A204.1 (cell line): Measurements from ENCODE around the gene SLCO3A1.
"Not testable (repeated sequence)": the region's sequence is repeated elsewhere in the genome, so short reads cannot be mapped to it uniquely, and the experiment has no call there.

Source experiments
- FAIRE-seq: peaks from 2 replicates; lab custom pipeline; 2012; peaks lifted over from hg19 to GRCh38; lab: Jason Lieb, UNC

SLCO3A1 gene

DNA sequence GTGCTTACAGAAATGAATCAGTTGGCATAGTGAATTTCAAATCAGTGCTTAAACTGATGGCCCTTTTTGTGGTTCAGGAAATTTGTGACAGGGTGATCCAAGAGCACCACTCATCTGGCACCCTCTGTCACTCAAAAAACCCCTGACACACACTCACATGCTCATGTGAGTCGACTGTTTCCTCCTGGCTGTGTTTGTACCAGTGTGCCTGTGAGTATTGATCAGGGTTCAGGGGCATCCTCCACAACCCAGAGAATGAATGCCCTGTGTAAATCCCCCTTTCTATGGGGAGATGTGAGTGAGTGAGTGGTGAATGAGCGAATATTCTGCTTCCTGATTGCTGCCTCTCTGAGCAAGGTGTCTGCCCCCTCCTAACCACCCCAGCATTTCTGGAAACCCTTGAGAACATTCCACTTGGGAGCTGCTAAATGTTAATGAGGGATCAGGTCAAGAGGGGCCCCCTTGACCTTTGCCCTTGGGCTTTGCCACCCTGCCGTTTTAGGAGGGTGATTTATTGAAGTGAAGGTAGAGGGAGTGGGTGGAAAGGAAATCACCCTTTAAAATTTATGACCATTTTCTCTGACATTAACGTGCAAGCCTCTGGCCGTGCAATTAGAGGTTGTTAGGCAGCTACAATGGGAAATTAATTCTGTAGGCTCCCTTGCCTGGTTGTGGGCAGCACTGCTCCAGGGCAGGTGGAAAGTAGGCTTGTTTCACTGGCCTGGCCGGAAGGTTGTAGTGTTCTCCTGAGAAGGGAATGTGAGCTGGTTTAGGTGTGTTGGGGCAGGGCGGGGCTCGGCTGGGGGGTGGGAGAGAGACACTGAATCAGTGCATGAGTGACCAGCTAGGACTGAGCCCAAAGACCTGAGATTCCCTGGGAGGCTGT is 87.2 kb downstream of the SLCO3A1 start:
- FAIRE-seq, result no peak

DNA sequence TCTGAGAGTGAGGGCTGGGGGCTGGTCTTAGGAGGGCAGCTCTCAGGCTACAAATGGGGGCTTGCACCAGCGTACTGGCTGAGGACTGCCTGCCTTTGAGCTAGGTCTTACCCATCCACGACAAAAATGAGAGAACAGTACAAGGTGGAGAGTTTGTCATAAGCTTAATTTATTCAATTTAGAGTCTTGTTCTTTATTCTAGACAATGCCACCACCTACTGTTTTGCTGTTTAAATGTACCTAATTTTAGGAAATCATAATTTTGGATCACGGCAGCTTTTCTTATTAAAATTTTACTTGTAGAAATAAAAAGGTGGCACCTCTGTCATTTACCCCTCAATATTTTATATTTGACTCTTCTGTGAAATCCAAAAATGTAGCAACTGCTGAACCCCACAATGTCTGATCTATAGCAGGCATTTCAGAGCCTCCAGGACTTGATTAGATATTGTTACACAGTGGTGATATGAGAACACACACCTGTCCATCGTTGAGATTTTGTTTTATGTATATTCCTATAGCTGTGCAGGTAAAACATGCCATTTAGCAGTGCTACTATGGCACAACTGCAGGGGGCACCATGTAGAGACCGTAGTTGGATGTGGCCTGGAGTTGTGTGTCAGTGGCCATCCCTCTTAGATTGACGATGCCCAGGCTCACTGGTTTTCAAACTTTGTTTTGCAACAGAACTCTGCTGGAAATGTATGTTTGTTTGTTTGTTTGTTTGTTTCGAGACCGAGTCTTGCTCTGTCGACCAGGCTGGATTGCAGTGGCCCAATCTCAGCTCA is 88.6 kb downstream of the SLCO3A1 start:
- FAIRE-seq, result no peak

DNA sequence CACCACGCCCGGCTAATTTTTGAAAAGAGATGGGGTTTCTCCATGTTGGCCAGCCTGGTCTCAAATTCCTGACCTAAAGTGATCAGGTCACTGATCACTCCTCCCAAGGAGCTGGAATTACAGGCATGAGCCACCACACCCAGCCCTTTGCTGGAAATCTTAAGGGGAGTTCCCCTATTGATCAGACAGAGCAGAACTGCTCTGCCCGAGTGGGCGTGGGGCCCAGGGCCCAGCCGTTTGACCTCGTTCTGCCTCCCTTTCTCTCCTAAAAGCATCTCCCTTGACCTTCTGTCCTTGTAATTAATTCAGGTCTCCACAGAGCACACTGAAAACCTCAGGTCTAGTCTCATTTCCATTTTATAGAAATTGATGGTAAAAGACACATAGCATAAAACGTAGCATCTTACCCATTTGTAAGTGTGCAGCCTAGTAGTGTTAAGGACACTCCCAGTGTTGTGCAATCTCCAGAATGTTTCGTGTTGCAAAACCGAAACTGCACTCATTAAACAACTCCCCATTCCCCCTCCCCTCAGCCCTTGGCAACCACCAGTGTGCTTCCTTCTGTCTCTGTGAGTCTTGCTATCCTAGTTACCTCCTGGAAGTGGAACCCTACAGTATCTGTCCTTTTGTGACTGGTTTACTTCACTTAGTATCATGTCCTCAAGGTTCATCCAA is 89.3 kb downstream of the SLCO3A1 start:
- no peak for FAIRE-seq

DNA sequence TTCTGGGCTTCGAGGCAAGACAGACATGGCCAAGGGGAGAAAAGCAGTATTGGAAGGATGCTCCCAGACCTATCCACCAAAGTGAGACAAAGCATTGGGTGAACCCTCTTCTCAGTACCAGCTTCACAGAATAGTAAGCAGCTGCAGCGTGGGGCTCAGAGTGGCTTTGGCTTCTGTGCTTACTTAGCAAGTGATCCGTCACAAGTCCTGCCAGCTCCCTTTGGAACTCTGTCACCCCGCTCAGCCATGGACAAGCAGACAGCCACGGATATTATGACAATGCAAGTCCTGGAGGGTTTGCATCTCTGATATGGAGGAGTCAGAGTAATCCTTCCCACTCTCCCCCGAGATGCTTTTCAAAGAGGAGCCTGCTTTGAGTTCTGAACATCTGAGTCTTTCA is 90.8 kb downstream of the SLCO3A1 start:
- FAIRE-seq, result no peak

DNA sequence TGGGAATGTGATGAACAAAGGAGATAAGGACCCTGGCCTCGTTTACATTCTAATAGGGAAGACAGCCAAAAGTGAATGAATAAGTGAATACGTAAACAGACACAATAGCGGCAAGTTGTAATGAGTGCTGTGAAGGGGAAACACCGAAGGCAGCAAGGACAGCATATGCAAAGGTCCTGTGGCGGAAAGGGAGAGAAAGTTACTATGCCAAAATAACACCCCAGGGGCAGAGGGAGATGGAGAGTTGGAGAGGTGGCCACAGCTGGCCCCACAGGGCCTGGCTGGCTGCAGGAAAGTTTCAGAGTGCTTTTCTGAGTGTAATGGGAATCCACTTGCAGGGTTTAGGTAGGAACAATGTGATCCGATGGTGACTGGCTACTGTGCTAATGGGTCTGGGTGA is 91.9 kb downstream of the SLCO3A1 start:
- no peak for FAIRE-seq

DNA sequence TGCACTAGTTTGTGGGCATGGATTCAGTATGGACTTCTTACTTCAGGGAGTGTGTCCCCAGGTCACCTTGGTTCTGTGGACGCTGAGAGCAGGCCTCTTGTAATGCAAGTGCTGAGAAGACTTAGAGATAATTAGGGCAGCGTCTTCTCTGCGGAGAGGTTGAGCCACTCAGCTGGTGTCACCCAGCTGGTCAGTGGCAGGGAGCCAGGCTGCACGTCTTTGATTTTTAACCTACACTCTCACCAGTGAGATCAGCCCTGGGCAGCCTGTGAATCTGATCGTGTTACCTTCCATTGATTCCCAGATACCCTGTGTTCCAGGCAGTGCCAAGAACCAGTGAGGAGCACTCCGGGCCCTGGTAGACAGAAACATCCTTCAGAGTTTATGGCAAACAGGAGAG is 92.6 kb downstream of the SLCO3A1 start:
- FAIRE-seq, result no peak

DNA sequence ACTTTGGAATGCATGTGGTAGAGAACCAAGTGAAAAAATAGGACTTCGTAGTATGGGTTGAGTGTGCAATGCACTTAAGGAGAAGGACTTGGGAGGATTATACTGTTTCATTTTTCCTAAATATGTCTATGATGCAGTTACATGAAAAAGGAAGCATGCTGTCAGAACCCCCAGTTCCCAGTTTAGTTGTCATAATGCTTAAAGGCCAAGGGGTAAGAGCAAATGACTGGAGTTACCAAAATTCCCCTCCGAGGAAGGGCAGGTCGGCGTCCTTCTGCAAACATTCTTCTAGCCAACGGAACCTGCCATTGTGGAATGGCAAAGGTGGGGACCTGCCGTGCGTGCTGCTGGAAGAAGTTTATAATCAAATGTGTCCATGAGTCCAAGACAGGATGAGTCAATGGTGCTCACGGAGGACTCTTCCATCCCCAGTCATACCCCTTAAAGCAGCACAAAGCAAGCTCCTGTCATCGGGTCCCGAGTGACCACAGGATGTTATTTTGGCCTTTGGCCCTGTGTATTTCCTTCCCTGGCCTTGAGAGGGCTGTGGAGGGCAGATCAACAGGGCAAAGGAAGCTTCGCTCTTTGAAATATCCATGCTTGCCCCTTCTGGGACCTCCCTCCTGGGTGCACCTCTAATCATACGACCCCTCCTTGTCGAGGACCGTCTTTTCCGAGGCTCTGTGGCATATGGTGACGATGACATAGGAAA is 93.2 kb downstream of the SLCO3A1 start:
- no peak for FAIRE-seq

DNA sequence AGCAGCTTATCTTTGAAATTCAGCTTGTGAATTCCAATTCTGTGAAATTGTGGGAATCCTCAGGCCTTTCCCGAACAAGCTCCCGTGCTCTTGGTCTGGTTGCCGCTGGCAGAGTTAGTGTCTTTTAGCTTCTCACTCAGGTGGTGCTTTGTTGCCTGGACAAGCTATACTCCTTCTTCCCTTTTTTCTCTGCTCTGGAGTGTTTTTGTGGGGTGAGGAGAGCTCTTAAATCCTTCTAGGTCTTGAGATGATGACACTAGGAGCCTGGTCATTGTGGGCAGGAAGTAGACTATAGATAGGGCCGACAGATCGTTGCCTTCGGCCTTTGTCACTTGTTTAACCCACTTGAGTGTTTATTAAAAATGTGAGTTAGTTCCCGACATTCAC is 93.8 kb downstream of the SLCO3A1 start:
- no peak for FAIRE-seq

DNA sequence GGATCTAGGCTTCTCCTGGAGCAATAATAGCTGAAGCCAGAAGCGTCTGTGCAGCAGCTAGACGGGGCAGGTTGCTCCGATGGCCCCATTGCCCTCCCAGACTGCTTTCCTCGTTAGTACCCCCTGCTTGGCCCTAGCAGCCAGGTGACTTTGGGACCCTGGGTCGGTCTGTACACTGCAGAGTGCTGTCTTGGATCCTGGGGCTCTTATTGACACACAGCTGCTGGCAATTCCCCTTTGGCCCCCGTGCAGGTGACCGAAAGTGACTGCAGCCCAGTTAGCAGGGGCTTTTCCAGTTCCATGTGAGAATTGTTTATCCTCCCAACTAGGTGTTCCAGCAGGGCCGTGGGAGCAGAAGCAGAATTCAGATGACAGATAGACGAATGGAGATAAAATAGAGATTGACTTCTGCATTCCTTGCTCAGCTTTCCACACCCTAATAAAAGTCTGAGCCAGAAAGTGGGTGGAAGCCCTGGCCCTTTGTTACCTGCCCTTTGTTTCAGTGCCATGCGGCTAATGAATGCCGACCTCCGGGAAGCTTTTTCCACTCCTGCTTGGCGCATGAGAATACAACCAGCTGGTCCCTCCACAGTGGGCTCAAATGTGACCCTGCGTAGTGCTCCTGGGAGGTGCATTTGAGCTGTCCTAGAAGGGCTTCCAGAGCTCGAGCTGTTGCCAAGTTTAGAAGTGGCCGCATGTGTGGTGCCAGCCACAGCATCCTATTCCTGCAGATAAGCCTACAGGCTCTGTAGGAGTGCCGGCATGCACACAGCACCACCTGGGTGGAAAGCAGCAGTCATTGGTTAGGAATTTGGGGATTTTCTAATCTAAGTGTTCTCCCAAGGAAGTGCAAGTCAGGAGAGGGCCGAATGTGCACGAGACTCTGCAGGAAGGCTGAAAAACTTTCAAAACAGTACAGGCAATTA is 94.4 kb downstream of the SLCO3A1 start:
- FAIRE-seq, result no peak

DNA sequence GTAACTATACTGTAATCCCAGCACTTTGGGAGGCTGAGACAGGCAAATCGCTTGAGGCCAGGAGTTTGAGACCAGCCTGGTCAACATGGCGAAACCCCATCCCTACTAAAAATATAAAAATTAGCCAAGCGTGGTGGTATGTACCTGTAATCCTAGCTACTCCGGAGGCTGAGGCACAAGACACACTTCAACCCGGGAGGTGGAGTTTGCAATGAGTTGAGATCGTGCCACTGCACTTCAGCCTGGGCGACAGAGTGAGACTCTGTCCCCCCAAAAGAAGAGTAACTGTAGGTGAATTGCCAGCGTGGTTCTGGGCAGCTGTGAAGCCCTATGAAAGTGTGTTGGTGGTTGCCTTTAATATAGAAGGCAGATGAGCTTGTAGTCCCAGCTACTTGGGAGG is 95.9 kb downstream of the SLCO3A1 start:
- no peak for FAIRE-seq

DNA sequence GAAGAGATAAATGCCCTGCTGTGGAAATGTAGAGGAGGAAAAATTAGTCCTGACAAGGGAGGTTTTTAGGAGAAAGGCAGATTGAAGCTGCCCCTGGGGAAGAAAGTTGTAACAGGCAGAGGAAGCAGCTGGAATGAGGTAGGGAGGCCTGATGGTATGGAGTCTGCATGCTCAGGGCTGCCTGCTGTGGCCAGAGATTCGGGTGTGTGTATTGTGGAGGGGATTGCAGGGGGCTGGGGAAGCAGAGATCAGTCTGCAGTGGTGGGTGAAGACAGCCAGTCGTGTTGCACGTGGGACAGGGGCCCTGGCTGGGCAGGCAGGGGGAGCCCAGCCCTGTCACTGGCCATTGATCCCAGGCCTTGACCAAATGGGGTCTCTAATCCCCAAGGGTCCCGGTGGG is 96.5 kb downstream of the SLCO3A1 start:
- FAIRE-seq, result no peak

DNA sequence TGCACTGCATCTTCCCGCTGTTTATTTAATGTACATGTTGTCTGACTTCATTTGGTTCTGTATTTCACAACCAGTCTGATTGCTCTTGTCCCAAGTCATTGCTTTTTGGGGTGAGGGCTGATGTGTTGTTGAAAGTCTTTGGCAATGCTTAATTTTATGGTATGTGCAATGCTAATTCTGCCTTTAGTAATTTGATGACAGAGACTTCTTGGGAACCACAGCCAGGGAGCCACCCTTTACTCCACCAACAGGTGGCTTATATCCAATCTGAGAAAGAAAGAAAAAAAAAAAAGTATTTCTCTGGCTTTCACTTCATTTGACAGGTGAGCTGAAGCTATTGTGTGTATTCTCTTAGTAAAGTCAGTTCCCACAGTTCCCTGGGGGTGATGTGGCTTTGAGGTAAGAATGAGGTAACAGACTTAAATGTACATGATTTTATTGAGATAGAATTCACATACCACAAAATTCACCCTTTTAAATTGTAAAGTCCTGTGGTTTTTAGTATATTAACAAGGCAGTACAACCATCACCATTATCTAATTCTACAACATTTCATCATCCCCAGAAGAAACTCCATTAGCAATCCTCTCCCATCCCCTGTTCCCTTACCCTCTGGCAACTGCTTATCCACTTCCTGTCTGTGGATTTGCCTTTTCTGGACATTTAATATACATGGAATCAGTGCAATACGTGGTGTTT is 97.3 kb downstream of the SLCO3A1 start:
- FAIRE-seq, result no peak

DNA sequence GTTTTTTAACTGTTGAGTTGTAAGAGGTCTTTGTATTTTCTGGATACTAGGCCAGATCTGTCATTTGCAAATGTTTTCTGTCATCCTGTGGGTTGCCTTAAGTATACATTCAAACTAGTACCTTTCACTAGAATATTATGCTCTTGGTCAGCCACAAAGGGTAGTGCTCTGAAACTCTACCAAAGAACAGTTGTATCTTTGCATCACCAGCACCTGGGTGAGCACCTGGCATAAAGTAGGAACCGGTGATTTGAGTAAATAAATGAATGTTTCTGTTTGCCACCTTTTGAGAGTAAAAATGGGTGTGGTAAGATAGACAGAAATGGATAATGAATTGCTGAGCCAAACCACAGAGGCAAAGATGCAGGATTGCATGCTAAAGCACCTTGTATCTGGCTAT is 98.7 kb downstream of the SLCO3A1 start:
- FAIRE-seq, result no peak

DNA sequence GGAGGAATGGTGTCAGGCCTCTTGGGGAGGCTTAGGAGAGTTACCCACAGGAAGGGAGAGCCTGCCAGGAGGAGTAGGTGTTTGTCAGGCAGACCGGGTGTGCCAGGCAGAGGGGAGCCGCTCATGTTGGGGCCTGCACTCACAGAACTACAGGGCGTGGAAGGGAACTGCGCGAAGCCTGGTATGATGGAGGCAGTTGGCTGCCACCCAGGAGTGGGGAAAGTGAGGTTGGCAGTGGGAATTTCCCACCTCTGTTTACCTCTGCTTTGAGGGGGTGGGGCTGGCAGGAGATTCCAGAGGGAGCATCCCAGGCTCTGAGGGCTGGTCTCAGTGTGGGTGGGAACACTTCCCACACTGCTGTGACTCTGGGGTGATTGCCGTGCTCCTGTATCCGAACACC is 99.9 kb downstream of the SLCO3A1 start:
- FAIRE-seq, result no peak

DNA sequence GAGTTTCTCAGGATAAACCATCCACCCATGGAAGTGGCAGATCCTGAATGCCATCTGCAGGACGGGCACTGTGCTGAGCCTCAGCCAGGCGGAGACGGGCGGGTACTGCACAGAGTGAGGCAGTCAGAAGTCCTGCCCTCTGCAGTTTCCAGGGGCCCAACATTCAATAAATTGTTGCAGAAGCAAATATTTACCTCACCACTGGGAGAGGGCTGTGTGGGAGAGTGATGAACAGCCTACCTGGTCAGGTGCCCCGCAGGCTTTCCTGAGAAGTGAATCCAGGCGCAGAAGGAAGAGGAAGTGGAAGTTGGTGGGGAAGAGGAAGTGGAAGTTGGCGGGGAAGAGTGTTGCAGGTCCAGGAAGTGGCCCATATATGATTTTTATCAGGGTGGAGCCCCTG is 100.8 kb downstream of the SLCO3A1 start:
- FAIRE-seq, result no peak

DNA sequence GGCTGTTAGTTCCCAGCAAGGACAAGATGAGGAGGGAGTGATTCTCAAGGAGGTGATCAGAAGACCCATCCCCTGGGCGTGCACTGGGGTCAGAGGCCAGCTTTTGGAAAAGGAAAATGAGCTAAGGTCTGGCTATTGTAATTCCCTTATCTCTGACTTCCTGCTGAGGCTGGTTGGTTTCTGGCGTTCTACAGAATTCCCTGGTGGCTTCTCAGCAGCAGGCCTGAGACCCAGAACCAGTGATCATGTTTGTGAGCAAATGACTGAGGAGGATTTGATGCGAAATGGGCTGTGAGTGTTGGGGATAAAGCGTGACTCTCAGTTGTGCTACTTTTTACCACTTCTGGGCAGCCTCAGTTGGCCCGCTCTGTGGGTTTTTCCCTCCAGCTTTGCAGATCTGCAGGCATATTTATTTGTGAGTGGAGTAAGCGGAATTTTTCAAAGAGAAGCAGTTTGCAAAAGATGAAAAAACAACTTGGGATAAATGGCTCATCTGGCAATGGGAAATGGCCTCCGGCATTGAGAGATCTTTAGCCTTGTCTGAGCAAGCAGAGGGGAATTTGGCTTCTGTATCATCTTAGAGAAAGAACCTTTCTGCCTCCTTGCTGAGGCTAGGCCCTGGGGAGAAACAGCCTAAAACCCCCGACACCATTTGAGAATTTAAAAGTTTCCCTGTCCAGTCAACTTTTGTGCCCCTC is 102.7 kb downstream of the SLCO3A1 start:
- FAIRE-seq, result no peak

DNA sequence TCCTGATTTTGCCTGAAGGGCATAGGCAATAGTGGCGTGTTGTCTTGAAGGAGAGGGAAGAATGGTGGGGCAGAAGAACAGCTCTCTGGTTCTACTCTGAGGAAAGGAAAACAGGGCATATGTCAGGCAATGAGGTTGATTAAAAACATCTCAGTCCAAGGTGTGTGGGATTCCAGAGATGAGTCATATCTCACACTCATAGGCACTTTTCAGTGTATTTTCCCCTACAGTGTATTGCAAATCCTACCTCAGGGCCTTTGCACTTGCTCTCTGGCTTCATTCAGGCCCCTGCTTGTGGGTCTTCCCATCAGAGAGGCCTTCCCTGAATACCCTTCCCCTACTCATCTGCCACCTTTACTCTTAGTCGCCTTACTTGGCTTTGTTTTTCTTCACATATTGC is 107.8 kb downstream of the SLCO3A1 start:
- FAIRE-seq, result no peak

DNA sequence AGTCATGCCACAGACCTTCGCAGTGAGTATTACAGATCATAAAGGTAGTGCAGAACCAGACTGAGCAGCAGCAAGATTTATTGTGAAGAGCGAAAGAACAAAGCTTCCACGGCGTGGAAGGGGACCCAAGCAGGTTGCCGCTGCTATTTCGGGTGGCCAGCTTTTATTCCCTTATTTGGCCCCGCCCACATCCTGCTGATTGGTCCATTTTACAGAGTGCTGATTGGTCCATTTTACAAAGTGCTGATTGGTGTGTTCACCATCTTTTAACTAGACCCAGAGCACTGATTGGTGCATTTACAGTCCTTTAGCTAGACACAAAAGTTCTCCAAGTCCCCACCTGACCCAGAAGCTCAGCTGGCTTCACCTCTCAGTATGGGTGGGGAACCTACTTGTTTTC is 110.2 kb downstream of the SLCO3A1 start:
- not testable (repeated sequence) for FAIRE-seq

DNA sequence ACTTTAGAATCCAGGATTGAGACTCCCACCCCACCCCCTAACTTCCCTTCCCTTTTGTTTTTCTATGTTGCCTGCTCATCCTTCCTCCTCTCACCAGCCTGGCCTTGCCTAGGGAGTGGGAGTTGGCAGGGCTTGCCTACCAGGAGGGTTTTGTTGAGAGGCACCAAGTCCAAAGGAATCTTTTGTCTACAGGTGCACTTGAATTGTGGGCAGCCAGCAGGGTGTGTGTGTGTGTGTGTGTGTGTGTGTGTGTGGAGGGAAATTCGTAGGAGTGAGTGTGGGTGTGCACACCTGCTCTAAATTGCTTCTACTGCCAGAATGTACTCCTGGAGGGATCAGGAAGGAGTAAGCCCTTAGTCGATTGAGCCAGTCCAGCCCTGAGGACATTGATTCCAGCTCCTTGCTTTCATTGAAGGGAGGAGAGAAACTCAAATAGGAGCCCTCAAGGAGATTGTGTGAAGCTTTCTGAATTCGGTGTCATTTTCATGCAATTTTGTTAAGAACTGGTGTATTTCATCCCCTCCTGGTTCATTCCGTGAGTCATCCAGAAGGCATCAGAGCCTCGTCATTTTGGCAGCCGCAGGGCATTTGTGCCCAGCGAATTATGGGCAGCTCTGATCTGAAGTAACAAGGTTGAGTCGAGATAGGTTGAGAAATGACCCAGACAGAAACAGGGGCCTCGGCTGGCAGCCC is 112.1 kb downstream of the SLCO3A1 start:
- no peak for FAIRE-seq

DNA sequence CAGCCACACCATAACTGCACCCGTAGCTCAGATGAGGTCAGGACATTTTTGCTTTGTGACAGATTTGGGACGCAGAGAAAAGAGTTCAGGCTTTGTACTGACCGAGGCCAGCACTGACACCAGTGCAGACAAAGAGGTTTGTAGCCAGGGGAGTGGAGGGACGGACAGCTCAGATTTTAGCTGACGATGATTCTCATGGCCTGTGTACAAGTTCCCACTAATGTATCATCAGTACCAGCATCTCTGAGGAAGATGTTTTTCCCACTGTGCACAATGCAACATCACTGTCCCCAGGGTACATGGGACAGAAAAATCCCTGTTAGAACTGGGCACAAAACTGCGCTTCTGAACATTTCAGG is 112.7 kb downstream of the SLCO3A1 start:
- FAIRE-seq, result no peak
